Stimulated activated CD4-positive, alpha-beta T cell treated with anti-CD3 and anti-CD28 coated beads, Interleukin-1b, Interleukin-23, amount 100 ng/mL, for 48 hours (primary cell): ENCODE measurements around the gene DHX29.
A peak's percentile ranks its signal among the peaks of the same experiment; 100 is the strongest.
"Not testable (repeated sequence)": the region's sequence is repeated elsewhere in the genome, so short reads cannot be mapped to it uniquely, and the experiment has no call there.

Experiments
- DNase-seq: peaks from one replicate; pipeline ENCODE4 v3.0.0-alpha.2; 2020

Gene DHX29, protein sequence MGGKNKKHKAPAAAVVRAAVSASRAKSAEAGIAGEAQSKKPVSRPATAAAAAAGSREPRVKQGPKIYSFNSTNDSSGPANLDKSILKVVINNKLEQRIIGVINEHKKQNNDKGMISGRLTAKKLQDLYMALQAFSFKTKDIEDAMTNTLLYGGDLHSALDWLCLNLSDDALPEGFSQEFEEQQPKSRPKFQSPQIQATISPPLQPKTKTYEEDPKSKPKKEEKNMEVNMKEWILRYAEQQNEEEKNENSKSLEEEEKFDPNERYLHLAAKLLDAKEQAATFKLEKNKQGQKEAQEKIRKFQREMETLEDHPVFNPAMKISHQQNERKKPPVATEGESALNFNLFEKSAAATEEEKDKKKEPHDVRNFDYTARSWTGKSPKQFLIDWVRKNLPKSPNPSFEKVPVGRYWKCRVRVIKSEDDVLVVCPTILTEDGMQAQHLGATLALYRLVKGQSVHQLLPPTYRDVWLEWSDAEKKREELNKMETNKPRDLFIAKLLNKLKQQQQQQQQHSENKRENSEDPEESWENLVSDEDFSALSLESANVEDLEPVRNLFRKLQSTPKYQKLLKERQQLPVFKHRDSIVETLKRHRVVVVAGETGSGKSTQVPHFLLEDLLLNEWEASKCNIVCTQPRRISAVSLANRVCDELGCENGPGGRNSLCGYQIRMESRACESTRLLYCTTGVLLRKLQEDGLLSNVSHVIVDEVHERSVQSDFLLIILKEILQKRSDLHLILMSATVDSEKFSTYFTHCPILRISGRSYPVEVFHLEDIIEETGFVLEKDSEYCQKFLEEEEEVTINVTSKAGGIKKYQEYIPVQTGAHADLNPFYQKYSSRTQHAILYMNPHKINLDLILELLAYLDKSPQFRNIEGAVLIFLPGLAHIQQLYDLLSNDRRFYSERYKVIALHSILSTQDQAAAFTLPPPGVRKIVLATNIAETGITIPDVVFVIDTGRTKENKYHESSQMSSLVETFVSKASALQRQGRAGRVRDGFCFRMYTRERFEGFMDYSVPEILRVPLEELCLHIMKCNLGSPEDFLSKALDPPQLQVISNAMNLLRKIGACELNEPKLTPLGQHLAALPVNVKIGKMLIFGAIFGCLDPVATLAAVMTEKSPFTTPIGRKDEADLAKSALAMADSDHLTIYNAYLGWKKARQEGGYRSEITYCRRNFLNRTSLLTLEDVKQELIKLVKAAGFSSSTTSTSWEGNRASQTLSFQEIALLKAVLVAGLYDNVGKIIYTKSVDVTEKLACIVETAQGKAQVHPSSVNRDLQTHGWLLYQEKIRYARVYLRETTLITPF (N-terminal part only)

DNA sequence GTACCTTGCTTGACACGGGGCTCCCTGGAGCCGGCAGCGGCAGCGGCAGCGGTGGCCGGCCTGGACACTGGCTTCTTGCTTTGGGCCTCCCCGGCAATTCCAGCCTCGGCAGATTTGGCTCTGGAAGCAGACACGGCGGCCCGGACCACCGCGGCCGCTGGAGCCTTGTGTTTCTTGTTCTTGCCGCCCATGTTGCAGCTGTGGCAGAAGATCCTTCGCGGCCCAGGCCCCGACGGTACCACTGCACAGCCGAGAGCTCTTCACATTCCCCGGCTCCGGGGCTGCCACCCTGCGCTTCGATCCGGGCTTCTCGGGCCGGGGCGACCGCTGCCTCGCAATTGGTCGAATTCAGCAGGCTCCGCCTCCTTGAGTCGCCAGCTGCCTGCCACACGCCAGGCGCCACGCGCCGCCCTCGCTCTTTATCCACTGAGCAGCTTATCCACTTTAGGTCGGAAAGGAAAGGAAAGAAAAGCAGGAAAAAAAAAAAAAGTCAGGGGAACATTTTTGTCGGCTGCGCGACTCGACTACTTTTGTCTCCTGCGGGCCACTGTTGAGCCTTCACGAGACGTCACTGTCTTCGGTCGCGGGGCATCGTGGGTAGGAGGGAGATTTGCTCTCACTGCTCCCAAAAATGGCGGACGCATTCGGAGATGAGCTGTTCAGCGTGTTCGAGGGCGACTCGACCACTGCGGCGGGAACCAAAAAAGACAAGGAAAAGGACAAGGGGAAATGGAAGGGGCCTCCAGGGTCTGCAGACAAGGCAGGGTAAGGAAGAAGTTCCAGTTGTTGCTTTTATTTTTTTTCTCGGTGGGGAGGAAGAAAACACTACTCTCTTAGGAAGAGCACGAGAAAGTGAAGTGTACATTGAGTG, at the start of gene DHX29, which contains the start of gene MTREX:
DHX29 (minus strand) TSS at position 312 of the 871 bp plus-strand sequence; CDS start at position 191, 121 bp downstream.
MTREX (plus strand) TSS at position 607 of the 871 bp plus-strand sequence; CDS start at position 632, 25 bp downstream.
- DNase-seq, result peak; percentile 88

DNA sequence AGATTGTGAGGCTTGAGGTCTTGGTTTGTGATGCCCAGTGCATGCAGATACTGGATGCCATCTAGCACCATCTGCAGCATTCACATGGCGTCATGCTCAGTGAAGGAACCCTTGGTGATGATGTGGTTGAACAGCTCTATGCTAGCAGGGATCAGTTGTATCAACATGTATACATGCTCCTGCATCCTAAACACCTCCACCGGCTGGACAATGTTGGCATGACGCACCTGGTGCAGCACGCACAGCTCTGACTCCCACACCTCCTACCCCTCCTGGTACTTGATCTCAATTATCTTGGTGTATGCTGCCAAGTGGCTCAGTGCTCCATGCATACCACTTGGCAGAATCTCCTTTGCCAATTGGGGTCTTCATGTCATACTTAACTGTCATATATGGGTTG, 49.4 kb upstream of the DHX29 start:
- DNase-seq, result no peak

DNA sequence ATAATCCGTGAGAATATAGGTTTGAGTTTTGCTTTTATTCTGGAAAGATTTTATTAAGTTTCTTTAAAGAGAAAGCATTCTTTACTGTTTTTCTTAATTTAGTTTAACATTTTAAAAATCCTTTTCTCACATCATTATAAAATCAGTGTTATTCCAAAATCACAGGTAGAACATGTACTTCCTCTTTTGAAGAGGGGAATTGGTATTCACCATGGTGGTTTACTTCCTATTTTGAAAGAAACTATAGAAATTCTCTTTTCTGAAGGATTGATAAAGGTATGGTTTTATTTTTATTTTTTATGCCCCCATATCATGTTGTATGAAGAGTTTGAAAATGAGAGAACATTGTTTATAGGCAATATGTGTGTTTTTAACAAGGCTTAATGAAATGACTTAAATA, 43.3 kb upstream of the DHX29 start:
- no peak for DNase-seq

DNA sequence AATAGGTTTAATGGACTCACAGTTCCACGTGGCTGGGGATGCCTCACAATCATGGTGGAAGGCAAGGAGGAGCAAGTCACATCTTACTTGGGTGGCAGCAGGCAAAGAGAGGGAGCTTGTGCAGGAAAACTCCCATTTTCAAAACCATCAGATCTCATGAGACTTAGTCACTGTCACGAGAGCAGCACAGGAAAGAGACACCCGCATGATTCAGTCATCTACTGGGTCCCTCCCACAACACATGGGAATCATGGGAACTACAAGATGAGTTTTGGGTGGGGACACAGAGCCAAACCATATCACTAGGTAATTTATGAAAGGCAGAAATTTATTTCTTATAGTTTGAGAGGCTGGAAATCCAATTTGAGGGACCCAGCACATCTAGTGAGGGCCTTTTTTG, 40.3 kb upstream of the DHX29 start:
- no peak for DNase-seq

DNA sequence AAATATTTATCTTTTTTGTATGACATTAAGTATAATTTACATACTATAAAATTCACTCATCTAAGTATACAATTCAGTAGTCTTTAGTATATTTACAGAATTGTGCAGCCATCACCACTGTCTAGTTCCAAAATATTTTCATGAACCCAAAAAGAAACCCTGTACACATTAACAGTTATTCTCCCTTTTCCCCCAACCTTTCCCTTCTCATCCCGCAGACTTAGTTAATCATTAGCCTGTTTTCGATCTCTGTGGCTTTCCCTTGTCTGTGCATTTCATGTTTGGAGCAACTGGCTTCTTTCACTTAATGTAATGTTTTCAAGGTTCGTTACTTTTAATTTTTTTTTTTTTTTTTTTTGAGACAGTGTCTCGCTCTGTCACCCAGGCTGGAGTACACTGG, 37.8 kb upstream of the DHX29 start:
- no peak for DNase-seq

DNA sequence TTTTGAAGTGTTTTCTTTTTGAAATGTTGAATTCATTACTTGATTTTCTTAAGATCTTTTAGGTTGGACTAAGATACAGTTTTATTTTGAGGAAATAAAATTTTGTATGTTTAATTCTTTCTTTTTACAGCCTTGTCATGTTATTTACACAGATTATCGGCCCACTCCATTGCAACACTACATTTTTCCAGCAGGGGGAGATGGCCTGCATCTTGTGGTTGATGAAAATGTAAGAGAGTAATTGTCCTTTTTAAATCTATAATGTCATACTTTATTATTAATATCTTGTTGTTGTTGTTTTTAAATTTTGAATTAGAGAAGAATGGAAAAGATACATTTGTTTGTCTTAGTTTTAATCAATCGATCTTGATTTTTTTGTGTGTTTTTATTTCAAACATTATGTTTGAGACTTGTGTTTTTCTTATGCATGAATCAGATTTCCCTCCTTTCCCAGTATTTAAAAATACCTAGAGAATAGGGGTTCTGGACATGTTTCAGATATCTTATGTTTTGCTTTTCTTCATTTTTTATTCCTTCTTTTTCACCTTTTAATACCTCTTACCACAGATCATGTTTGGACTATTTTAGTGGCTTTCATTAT, 37.0 kb upstream of the DHX29 start:
- DNase-seq, result peak; percentile 52

DNA sequence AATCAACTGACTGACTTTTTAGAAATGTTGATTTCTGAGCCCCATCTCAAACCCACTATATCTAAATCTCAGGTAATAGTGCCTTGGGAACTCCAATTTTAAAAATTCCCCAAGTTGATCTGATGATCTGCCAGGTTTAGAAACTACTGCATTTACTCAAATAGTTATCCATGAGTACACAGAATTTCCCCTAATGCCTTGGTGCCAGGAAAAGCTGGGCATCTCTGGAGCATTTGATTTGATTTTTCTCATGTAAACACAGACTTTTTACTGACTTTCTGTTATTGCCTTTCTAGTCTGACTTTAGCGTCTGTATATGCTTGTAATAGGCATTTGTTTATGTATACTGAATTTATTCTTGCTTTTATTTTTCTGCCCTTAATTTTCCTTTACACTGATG, 36.1 kb upstream of the DHX29 start:
- no peak for DNase-seq

DNA sequence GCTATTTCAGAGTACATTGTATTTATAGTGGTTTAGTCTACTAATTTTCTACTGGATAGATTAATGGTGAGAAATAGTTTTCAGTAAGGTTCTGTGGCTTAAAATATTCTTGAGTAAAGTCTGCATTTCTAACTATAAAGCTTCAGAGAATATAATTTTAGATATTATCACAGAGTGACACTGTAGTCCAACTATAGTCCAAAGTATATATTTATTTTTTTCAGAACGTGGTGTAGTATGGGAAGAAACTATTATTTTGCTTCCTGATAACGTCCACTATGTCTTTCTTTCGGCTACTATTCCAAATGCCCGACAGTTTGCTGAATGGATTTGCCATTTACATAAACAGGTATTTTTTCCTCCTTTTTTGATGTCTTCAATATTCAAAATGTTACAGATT, 35.6 kb upstream of the DHX29 start:
- no peak for DNase-seq

DNA sequence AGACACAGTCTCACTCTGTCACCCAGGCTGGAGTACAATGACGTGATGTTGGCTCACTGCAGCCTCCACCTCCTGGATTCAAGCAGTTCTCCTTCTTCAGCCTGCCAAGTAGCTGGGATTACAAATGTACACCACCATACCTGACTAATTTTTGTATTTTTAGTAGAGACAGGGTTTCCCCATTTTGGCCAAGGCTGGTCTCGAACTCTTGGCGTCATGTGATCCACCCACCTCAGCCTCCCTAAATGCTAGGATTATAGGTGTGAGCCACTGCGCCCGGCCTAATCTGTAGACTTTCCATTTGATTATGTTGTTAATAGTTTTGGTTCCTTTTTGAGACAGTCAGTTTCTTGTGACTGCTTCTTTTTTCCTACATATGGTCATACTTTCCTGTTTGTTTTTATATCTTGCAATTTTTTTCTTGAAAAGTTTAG, 31.3 kb upstream of the DHX29 start:
- DNase-seq, result peak; percentile 75

DNA sequence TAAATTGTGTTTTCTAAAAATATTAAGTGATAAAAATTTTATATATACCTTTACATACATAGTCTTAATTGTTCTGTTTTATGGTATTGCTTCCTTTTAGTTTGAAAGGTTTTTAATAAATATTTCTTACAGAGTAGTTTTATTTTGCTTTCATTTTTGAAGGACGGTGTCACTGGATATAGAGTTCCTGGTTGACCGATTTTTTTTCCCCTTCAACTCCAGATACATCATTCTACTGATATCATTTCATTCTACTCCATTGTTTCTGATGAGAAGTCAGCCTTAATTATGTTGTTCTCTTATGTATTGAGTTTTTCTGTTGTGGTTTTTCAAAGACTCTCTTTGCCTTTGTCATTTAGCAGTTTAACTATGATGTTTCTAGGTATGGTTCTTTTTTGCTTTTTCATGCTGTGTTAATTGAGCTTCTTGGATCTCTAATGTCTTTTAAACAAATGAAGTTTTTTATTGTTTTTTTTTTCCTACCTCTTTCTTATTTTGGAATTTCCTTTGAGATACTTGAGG, 30.7 kb upstream of the DHX29 start:
- no peak for DNase-seq

DNA sequence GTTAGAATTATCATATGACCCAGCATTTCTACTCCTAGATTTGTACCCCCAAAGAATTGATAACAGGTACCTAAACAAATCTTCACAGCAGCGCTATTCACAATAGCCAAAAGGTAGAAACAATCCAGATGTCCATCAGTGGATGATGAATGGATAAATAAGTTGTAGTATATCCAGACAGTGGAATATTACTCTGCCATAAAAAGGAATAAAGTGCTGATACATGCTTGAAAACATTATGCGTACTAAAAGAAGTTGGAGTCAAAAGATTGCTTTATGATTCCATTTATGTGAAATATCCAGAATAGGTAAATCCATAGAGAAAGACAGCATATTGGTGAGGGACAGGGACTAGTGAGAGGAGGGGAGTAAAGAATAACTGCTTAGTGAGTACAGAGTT, 26.3 kb upstream of the DHX29 start:
- DNase-seq, result no peak

DNA sequence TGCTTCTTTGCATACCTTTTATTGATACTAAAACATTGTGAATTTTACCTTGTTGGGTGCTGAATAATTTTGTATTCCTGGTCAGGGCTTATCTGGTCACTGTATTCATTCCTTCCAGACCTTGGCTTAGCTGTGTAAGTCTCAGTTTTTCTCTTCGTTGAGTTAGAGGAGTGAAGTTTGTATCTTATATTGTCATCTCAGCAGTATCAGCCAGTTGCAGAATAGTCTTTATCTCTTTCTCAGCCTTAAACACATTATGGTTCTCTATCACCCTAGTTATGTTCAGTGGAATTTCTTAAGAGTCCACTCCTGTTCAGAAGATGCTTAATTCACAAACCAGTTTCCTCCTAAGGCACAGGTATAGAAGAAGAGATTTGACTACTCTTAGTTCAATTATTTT, 25.5 kb upstream of the DHX29 start:
- DNase-seq, result no peak

DNA sequence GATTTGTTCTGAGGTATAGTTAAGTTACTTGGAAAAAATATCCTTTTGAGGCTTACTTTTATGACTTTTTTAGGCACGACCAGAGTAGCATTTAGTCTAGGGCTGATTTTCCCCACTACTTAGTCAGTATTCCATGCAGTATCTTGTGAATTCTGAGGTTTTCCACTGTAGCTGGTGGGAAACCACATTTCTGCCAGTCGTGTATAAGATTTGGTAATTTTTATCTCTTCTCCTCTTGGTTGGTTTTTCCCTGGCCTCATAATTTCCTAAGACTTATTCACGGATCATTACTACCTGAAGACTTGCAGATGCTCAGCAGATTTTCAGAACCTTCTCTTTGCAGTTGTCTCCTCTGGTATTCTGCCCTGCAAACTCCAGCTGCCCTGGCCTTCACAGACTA, 23.8 kb upstream of the DHX29 start:
- DNase-seq, result no peak

DNA sequence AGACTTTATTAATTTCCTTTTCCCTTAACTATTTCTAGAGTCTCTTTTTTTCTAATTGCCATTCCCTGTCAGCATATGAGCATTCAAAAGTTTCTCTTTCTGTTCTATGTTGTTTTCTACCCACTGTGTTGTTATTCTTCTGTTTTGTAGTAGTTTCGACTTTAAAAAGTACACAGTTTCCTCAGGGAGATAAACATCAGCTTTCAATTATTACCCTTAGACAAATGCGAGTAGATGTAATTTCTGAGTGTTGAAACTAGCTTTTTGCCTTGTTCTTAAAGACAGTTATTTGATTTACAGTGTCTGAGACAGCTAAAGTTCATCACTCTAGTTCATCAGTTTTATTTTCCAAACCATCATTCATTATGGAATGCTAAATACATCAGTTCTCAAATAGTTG, 19.8 kb upstream of the DHX29 start:
- no peak for DNase-seq

DNA sequence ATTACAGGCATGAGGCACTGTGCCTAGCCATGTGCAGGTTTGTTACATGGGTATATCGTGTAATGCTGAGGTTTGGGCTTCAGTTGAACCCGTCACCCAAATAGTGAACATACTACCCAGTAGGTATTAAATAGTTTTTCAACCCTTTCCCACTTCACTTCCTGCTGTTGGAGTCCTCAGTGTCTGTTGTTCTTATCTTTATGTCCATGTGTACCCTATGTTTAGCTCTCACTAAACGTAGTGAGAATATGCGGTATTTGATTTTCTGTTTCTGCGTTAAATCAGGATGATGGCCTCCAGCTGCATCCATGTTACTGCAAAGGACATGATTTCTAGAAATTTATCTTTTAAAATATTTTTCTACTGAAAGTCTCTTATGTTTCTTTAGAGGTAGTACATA, 18.1 kb upstream of the DHX29 start:
- DNase-seq, result no peak

DNA sequence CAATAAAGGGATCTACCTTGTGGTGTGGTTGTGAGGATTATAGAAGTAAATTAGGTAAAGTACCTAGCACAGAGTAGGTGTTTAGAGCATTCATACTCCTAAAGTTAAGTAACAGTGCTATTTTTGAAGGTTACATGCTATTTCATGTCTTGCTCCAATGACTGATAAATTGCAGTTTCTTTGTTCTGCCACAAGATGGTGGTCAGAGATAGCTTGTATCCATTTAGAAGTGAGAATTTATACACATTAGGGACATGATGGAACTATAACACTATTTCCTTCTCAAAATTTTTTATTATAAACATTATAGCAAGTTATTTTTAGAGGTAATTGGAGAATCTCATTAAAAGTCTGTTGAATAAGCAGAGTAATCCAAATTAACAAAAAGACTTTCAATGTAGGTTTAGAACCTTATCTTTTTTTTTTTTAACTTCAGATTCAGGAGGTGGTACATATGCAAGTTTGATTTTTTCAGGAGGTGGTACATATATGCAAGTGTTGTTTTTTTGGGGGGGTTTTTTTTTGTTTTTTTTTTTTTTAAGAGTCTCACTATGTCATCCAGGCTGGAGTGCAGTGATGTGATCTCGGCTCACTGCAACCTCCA, 17.4 kb upstream of the DHX29 start:
- no peak for DNase-seq

DNA sequence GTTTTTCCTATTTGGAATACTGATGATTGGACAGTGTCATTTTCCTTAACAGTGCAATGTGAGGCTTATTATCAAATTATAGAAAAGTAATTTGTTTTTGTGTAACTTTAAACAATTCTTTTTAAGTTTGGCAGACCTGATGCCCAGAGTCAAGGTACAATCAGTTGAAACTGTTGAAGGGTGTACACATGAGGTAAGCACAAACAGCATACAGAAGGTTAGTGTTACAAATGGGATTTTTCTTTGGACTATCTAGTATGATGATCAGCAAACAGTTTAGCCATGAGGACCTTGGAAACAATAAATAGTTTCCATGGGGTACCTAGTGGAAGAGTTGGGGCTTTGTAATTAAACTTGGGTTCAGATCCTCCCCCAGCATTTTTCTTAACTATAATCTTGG, 16.5 kb upstream of the DHX29 start:
- no peak for DNase-seq

DNA sequence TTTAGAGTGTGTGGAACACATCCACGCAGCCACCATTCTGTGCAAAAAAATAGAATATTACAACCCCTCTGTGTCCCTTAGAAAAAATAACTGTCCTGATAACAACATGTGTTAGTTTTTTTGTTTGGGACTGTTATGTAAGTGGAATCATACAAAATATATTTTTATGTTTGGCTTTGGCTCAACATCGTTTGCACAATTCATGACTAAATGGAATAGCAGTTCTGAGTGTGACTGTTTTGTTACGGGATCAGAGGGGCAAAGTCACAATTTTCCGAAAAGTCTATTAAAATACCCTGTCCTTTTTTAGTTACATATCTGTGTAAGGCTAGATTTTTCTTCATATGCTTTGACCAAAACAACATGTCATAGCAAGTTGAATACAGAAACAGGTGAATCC, 13.1 kb upstream of the DHX29 start:
- no peak for DNase-seq

DNA sequence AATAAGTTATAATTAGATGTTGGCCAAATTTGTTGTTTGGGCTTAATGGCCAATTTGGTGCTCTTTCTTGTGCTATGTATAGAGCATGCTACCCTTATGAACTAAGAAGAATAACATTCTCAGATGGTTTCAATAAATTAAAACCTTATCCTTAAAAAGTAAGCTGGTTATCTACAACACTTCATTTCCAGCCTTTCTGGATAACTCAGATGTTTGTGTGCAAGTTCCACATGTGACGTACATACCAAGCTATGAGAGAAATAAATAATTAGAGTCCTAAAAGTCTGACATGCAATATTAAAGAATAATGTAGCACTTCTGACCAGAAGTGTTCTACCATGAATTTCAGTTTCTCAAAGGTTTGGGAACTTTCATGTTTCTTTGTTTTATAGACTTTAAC, 12.0 kb upstream of the DHX29 start:
- no peak for DNase-seq

DNA sequence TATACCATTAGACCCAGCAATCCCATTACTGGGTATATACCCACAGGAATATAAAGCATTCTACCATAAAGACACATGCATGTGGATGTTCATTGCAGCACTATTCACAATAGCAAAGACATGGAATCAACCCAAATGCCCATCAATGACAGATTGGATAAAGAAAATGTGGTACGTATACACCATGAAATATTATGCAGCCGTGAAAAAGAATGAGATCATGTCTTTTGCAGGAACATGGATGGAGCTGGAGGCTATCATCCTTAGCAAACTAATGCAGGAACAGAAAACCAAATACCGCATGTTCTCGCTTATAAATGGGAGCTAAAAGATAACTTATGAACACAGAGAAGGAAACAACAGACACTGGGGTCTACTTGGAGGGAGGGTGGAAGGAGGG, 10.7 kb upstream of the DHX29 start:
- DNase-seq, result not testable (repeated sequence)

DNA sequence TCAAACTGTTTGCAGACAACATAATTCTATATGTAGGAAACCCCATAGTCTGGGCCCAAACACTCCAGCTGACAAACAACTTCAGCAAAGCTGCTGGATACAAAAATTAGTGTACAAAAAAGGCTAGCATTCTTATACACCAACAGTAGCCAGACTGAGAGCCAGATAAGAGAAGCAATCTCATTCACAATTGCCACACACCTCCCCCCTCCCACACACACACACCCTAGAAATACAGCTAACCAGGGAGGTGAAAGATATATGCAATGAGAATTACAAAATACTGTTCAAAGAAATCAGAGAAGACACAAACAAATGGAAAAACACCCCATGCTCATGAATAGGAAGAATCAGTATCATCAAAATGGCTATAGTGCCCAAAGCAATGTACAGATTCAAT, 9.3 kb upstream of the DHX29 start:
- DNase-seq, result no peak
